HG03064 (cell line): ENCODE results near the gene CHI3L1.

Source experiments
- ATAC-seq: cut with Tn5 transposase; IDR thresholded peaks from one replicate; pipeline ENCODE4 v1.9.1; 2021; ENCODE audit warnings: low read depth; ENCODE audit not compliant: unreplicated experiment

The CHI3L1 gene

GRCh38 chr1:203207751-203208150, 21.2 kb upstream of the CHI3L1 start:
- ATAC-seq: no peak

GRCh38 chr1:203206129-203206687, 19.7 kb upstream of the CHI3L1 start:
- no peak for ATAC-seq

GRCh38 chr1:203204756-203205155, 18.3 kb upstream of the CHI3L1 start:
- no peak for ATAC-seq

GRCh38 chr1:203202431-203203245, 16.1 kb upstream of the CHI3L1 start:
- no peak for ATAC-seq

GRCh38 chr1:203201516-203202205, 15.2 kb upstream of the CHI3L1 start:
- ATAC-seq: no peak

GRCh38 chr1:203200916-203201315, 14.4 kb upstream of the CHI3L1 start:
- no peak for ATAC-seq

GRCh38 chr1:203199816-203200571, 13.5 kb upstream of the CHI3L1 start:
- ATAC-seq: no peak

- ATAC-seq: no peak
Measured at GRCh38 chr1:203199481-203199815, 12.9 kb upstream of the CHI3L1 start.

- ATAC-seq: no peak
Measured at GRCh38 chr1:203199002-203199401, 12.5 kb upstream of the CHI3L1 start.

- no peak for ATAC-seq
Measured at GRCh38 chr1:203197625-203198024, 11.1 kb upstream of the CHI3L1 start.

GRCh38 chr1:203196371-203196770, 9.9 kb upstream of the CHI3L1 start:
- no peak for ATAC-seq

- no peak for ATAC-seq
Measured at GRCh38 chr1:203190949-203191348, 4.4 kb upstream of the CHI3L1 start.

GRCh38 chr1:203189951-203190352, 3.4 kb upstream of the CHI3L1 start:
- no peak for ATAC-seq

GRCh38 chr1:203188686-203189232, 2.3 kb upstream of the CHI3L1 start:
- ATAC-seq: no peak

- no peak for ATAC-seq
Measured at GRCh38 chr1:203187689-203188264, 1.3 kb upstream of the CHI3L1 start.

- ATAC-seq: no peak
Measured at GRCh38 chr1:203187304-203187685, 791 bp upstream of the CHI3L1 start.

- ATAC-seq: no peak
Measured at GRCh38 chr1:203186091-203186445, 436 bp downstream of the CHI3L1 start.

GRCh38 chr1:203185585-203185984, 919 bp downstream of the CHI3L1 start:
- ATAC-seq: no peak

- ATAC-seq: no peak
Measured at GRCh38 chr1:203185061-203185461, 1.4 kb downstream of the CHI3L1 start.

- ATAC-seq: no peak
Measured at GRCh38 chr1:203184467-203184866, 2.0 kb downstream of the CHI3L1 start.

- no peak for ATAC-seq
Measured at GRCh38 chr1:203183828-203184227, 2.7 kb downstream of the CHI3L1 start.
